SU-DHL-6 (cell line): ENCODE results near the gene SFTPA2.
"Not testable (repeated sequence)": the region's sequence is repeated elsewhere in the genome, so short reads cannot be mapped to it uniquely, and the experiment has no call there.

ENCODE experiments used
- H2AFZ ChIP-seq: fragments of 200-600 bp; sonication (generic); 2 replicates; pipeline ENCODE4 v1.6.1; 2014; ENCODE audit warnings: low read depth, mild to moderate bottlenecking, moderate library complexity, mixed read lengths, antibody characterized with exemption, low read length; ENCODE audit not compliant: severe bottlenecking
- H3F3A ChIP-seq: fragments of 200-600 bp; shearing (Covaris generic); 2 replicates; pipeline ENCODE4 v1.6.0; 2016; ENCODE audit warnings: antibody characterized with exemption, mild to moderate bottlenecking; ENCODE audit not compliant: insufficient read depth
- H3K27ac ChIP-seq: fragments of 200-600 bp; sonication (generic); 2 replicates; pipeline ENCODE4 v1.5.1; 2016; ENCODE audit warnings: low read depth, mild to moderate bottlenecking, low read length, moderate library complexity, mixed read lengths
- H3K27me3 ChIP-seq: fragments of 200-600 bp; sonication (generic), shearing (Covaris generic); 2 replicates; pipeline ENCODE4 v1.6.0; 2014; ENCODE audit warnings: mild to moderate bottlenecking, low read length
- H3K36me3 ChIP-seq: fragments of 200-600 bp; sonication (generic); 2 replicates; pipeline ENCODE4 v1.6.1; 2014; ENCODE audit warnings: mild to moderate bottlenecking, low read length, mixed read lengths
- H3K4me2 ChIP-seq: fragments of 300-600, 200-600 bp; shearing (Covaris generic), sonication (generic); 2 replicates; pipeline ENCODE4 v1.6.0; 2014; ENCODE audit warnings: low read length, low read depth, mild to moderate bottlenecking; ENCODE audit not compliant: poor library complexity, severe bottlenecking
- H3K4me3 ChIP-seq: fragments of 200-600 bp; sonication (generic); 2 replicates; pipeline ENCODE4 v1.5.1; 2014; ENCODE audit warnings: antibody characterized with exemption, low read length, mild to moderate bottlenecking, mixed read lengths; ENCODE audit not compliant: insufficient read depth, poor library complexity, severe bottlenecking
- H3K79me2 ChIP-seq: fragments of 200-600 bp; sonication (generic); 2 replicates; pipeline ENCODE4 v1.6.1; 2014; ENCODE audit warnings: mild to moderate bottlenecking, low read length, moderate library complexity; ENCODE audit not compliant: insufficient read depth
- H3K9ac ChIP-seq: fragments of 200-600 bp; sonication (generic); 2 replicates; pipeline ENCODE4 v1.7.0; 2014; ENCODE audit warnings: mild to moderate bottlenecking, low read length
- H3K9me2 ChIP-seq: fragments of 200-600 bp; sonication (generic); replicated peaks from 2 replicates; pipeline ENCODE4 v1.6.1; 2014; ENCODE audit warnings: low read length; ENCODE audit not compliant: insufficient read depth
- H3K9me3 ChIP-seq: fragments of 200-600 bp; sonication (generic); 2 replicates; pipeline ENCODE4 v1.6.1; 2014; ENCODE audit warnings: low read length, mixed read lengths; ENCODE audit not compliant: insufficient read depth
- H4K20me1 ChIP-seq: fragments of 200-600 bp; sonication (generic); 2 replicates; pipeline ENCODE4 v1.6.1; 2014; ENCODE audit warnings: low read depth, mild to moderate bottlenecking, antibody characterized with exemption, low read length, moderate library complexity, mixed read lengths
- EZH2phosphoT487 ChIP-seq: fragments of 200-600 bp; sonication (generic), shearing (Covaris generic); conservative IDR thresholded peaks from 2 replicates; pipeline ENCODE4 v1.6.1; 2018; ENCODE audit warnings: mild to moderate bottlenecking, antibody characterized with exemption, low read length, moderate library complexity, mixed read lengths
- TF ChIP-seq, protein P1 (sequence below): fragments of 200-600 bp; sonication (generic); IDR thresholded peaks from one replicate; pipeline ENCODE4 v1.5.1; 2017; ENCODE audit warnings: antibody characterized with exemption, mild to moderate bottlenecking, low read length, moderate library complexity; ENCODE audit not compliant: insufficient read depth, poor library complexity, severe bottlenecking

SFTPA2 gene

DNA sequence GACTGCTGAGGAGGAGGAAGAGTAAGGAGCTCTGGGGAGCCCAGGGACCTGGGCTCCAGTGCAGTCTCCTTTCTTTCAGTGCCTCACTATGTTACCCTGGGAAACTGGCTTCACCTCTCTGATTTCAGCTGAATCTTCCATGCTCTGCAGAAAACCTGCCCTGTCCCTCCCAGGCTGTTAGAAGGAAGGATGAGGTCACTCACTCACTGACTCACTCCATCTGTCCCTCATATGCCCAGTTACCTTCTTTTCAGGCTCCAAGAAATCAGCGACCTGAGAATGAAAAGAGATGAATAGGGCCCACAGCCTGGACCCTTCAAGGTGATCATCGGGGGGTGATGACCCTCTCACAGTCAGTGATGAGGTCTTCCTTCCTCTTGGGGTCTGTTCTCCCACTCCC, 481 bp downstream of the SFTPA2 start:
- no peaks in the 10 kb centered on the region for H4K20me1 ChIP-seq
- no peak overlapping the region for H3K27ac ChIP-seq
- TF ChIP-seq EZH2phosphoT487, result no peak
- TF ChIP-seq, protein P1, sequence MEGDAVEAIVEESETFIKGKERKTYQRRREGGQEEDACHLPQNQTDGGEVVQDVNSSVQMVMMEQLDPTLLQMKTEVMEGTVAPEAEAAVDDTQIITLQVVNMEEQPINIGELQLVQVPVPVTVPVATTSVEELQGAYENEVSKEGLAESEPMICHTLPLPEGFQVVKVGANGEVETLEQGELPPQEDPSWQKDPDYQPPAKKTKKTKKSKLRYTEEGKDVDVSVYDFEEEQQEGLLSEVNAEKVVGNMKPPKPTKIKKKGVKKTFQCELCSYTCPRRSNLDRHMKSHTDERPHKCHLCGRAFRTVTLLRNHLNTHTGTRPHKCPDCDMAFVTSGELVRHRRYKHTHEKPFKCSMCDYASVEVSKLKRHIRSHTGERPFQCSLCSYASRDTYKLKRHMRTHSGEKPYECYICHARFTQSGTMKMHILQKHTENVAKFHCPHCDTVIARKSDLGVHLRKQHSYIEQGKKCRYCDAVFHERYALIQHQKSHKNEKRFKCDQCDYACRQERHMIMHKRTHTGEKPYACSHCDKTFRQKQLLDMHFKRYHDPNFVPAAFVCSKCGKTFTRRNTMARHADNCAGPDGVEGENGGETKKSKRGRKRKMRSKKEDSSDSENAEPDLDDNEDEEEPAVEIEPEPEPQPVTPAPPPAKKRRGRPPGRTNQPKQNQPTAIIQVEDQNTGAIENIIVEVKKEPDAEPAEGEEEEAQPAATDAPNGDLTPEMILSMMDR, result no peak
- H3K79me2 ChIP-seq, result no peaks in the 10 kb centered on the region
- H3K4me3 ChIP-seq, result no peak overlapping the region
- no peaks in the 10 kb centered on the region for H3K27me3 ChIP-seq
- no peaks in the 10 kb centered on the region for H3K36me3 ChIP-seq
- H3K9me3 ChIP-seq, result no peaks in the 10 kb centered on the region
- no peak overlapping the region for H3K9ac ChIP-seq
- H3K4me2 ChIP-seq, result no peak overlapping the region
- H3F3A ChIP-seq, result no peaks in the 10 kb centered on the region
- no peak overlapping the region for H2AFZ ChIP-seq
- no peaks in the 10 kb centered on the region for H3K9me2 ChIP-seq

- not testable (repeated sequence) for H3K27ac ChIP-seq, H3F3A ChIP-seq, H3K79me2 ChIP-seq, H3K36me3 ChIP-seq, H3K9me2 ChIP-seq, H3K27me3 ChIP-seq, H3K4me2 ChIP-seq, H3K9me3 ChIP-seq, H4K20me1 ChIP-seq, H3K9ac ChIP-seq, H3K4me3 ChIP-seq, H2AFZ ChIP-seq
These were observed 3.2 kb downstream of the SFTPA2 start for GRCh38 chr10:79556961-79557360.

DNA sequence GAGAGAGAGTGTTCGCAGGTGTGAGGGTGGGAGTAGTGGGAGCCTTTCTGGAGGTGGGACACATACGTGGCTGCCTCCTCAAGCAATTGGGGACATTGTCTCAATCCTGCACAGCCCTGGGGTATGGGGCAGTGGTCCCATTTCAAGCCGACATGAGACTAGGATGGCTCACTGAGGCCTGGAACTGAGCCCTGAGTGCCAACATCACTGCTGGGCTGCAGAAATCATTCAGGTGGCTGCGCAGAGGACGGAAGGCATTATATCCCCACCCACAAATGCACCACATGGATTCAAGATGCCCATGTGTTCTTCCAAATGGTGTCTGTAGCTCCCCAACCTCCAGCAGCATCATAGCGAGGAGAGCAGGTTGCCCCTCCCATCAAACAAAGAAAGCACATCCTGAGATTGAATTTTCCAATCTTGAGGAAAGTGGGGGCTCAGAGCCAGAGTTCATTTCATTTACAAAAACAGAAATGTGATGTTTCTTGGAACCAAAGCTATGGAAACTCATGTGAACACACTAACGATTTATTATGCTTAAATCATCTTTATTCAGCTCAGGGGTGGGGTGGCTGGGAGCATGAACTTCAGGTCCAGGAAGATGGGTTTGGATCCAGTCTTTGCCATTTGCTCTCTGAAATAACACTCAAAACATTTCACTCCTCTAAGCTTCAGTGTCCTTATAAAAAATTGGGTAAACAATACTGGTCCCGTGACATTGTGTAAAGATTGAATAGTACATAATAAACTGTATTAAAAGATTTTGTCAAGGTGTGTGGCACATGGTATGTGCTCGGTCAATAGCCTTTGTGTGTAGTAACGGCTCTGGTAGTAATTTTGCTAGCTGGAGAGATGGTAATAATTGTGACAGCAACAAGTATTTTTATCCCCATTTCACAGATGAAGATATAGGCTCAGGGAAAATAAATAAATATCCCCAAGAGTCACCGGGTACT, 4.6 kb downstream of the SFTPA2 start:
- H3K9me3 ChIP-seq, result no peaks in the 10 kb centered on the region
- H3K79me2 ChIP-seq, result no peaks in the 10 kb centered on the region
- H4K20me1 ChIP-seq, result no peaks in the 10 kb centered on the region
- no peak overlapping the region for H3K4me2 ChIP-seq
- no peak overlapping the region for H3K9ac ChIP-seq
- no peak overlapping the region for H3K27ac ChIP-seq
- H3K27me3 ChIP-seq, result no peaks in the 10 kb centered on the region
- no peaks in the 10 kb centered on the region for H3K9me2 ChIP-seq
- H3F3A ChIP-seq, result no peaks in the 10 kb centered on the region
- no peak overlapping the region for H3K4me3 ChIP-seq
- TF ChIP-seq, protein P1, result no peak
- TF ChIP-seq EZH2phosphoT487, result no peak
- H3K36me3 ChIP-seq, result no peaks in the 10 kb centered on the region
- H2AFZ ChIP-seq, result no peak overlapping the region

DNA sequence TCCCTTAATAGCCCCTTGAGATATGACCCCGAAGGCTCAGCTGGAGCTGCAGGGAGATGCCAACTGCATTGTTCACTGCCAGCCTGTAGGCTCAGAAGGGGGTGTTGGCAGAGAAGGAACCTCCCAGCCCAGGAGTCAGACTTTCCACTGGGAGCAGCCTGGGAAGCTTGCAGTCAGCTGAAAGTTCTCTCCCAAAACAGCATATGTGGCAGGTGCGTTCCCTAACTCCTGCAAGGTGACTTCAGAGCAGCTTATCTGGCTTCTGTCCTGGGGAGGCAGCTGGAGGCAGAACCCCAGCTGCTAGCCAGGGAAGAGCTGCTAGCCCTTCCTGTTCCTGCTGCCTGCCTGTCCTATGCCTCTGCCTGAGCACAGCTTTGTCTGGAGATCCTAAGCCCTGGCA, 8.1 kb downstream of the SFTPA2 start:
- H3K27me3 ChIP-seq, result no peaks in the 10 kb centered on the region
- H3K9ac ChIP-seq, result no peak overlapping the region
- no peaks in the 10 kb centered on the region for H3F3A ChIP-seq
- no peak overlapping the region for H3K27ac ChIP-seq
- H2AFZ ChIP-seq, result no peak overlapping the region
- no peak overlapping the region for H3K4me2 ChIP-seq
- no peaks in the 10 kb centered on the region for H3K79me2 ChIP-seq
- H3K4me3 ChIP-seq, result no peak overlapping the region
- H3K9me2 ChIP-seq, result no peaks in the 10 kb centered on the region
- no peaks in the 10 kb centered on the region for H3K36me3 ChIP-seq
- H3K9me3 ChIP-seq, result no peaks in the 10 kb centered on the region
- no peak for TF ChIP-seq EZH2phosphoT487
- H4K20me1 ChIP-seq, result no peaks in the 10 kb centered on the region
